ENCODE measurements around the gene CNOT9. TPM values are rescaled to one million over a fixed set of nuclear protein-coding genes. Genes with fewer than 3 reads are reported as not detected.

Gene CNOT9
- total RNA-seq, 2 donors from 2014 or later = 36.0 to 52.5 TPM

DNA sequence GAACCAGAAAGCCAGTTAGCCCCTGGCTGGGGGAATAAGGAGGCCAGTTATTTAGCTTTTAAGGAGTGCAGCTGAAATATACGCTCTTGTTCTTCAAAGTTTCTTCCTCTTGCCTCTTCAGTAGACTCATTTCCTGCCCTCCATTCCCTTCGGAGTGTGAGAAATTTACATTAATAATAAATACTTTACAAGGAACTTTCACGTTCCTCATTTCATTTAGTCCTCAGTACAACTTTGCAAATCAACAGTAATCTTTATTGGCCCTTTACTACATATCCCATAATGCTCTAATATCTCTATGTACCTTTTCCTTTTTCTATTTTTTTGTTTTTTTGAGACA, 54.7 kb downstream of the CNOT9 start:
- DNase-seq = no peak
- H3K36me3 ChIP-seq = no peaks in the 10 kb centered on the region
- no peaks in the 10 kb centered on the region for H3K27me3 ChIP-seq
- no peaks in the 10 kb centered on the region for H3K9me3 ChIP-seq
- TF ChIP-seq, protein P1, sequence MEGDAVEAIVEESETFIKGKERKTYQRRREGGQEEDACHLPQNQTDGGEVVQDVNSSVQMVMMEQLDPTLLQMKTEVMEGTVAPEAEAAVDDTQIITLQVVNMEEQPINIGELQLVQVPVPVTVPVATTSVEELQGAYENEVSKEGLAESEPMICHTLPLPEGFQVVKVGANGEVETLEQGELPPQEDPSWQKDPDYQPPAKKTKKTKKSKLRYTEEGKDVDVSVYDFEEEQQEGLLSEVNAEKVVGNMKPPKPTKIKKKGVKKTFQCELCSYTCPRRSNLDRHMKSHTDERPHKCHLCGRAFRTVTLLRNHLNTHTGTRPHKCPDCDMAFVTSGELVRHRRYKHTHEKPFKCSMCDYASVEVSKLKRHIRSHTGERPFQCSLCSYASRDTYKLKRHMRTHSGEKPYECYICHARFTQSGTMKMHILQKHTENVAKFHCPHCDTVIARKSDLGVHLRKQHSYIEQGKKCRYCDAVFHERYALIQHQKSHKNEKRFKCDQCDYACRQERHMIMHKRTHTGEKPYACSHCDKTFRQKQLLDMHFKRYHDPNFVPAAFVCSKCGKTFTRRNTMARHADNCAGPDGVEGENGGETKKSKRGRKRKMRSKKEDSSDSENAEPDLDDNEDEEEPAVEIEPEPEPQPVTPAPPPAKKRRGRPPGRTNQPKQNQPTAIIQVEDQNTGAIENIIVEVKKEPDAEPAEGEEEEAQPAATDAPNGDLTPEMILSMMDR (IDR thresholded peaks at IDR 0.05) = no peak
- no peak overlapping the region for H3K27ac ChIP-seq
- H3K4me1 ChIP-seq = no peaks in the 10 kb centered on the region
- no peak overlapping the region for H3K9ac ChIP-seq (ENCODE audit: low read depth in 2 of 2, low read length in 2 of 2)
- intact Hi-C loops (cut with DNase I) = no loop called here
- no peak overlapping the region for H3K4me3 ChIP-seq

- H3K27ac ChIP-seq = no peak overlapping the region
- TF ChIP-seq, protein P1 (IDR thresholded peaks at IDR 0.05) = no peak
- no peak overlapping the region for H3K9ac ChIP-seq (ENCODE audit: low read depth in 2 of 2, low read length in 2 of 2)
- intact Hi-C loops (cut with DNase I) = no loop called here
- DNase-seq = no peak
- H3K4me3 ChIP-seq = no peak overlapping the region
- no peaks in the 10 kb centered on the region for H3K4me1 ChIP-seq
- H3K27me3 ChIP-seq = no peaks in the 10 kb centered on the region
- no peaks in the 10 kb centered on the region for H3K9me3 ChIP-seq
- H3K36me3 ChIP-seq = no peaks in the 10 kb centered on the region
Measured at GRCh38 chr2:218626369-218626768, 57.7 kb downstream of the CNOT9 start.

DNA sequence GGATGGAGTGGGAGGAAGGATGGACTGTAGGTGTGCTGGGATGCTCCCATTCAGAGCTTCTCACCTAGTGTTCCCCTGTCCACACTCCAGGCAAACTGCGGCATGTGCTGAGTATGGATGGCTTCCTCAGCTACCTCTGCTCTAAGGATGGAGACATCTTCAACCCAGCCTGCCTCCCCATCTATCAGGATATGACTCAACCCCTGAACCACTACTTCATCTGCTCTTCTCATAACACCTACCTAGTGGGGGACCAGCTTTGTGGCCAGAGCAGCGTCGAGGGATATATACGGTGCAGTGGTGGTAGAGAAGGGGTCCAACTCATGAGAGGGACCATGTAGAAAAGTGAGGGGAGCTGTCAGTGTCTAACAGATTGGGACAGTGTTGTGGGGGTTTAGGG, 59.3 kb downstream of the CNOT9 start:
- Histone ChIP-seq H3K9ac (ENCODE audit: low read depth in 2 of 2, low read length in 2 of 2) (no peak overlapping the region), H3K4me1 (no peaks in the 10 kb centered on the region), H3K36me3 (no peaks in the 10 kb centered on the region), H3K4me3 (no peak overlapping the region), H3K27me3 (no peaks in the 10 kb centered on the region), H3K27ac (no peak overlapping the region), H3K9me3 (no peaks in the 10 kb centered on the region)
- intact Hi-C loops (cut with DNase I) = no loop called here
- DNase-seq = no peak
- TF ChIP-seq, protein P1 (IDR thresholded peaks at IDR 0.05) = no peak

GRCh38 chr2:218631837-218632236, 63.2 kb downstream of the CNOT9 start:
- no peak overlapping the region for H3K9ac ChIP-seq (ENCODE audit: low read depth in 2 of 2, low read length in 2 of 2)
- no peaks in the 10 kb centered on the region for H3K9me3 ChIP-seq
- DNase-seq = no peak
- no peaks in the 10 kb centered on the region for H3K27me3 ChIP-seq
- no peaks in the 10 kb centered on the region for H3K36me3 ChIP-seq
- H3K4me1 ChIP-seq = no peaks in the 10 kb centered on the region
- H3K27ac ChIP-seq = no peak overlapping the region
- intact Hi-C loops (cut with DNase I) = no loop called here
- TF ChIP-seq, protein P1 (IDR thresholded peaks at IDR 0.05) = no peak
- H3K4me3 ChIP-seq = no peak overlapping the region

DNA sequence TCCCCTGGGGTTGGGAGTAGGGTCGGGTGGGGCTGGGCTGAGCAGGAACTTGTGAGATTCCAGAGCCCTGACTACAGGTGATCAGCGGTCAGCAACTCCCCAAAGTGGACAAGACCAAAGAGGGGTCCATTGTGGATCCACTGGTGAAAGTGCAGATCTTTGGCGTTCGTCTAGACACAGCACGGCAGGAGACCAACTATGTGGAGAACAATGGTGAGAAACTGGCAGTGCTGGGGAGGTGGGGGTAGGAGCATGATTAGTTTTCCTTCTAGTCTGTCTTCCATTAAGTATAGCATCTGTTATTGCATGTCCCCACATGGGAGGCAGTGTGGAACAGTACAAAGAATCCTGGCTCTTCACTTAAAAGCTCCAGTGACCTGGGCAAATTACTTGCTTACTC, 67.1 kb downstream of the CNOT9 start:
- Histone ChIP-seq H3K36me3 (peaks cover 11% of the 10 kb centered on the region), H3K4me3 (no peak overlapping the region), H3K27me3 (no peaks in the 10 kb centered on the region), H3K9ac (ENCODE audit: low read depth in 2 of 2, low read length in 2 of 2) (no peak overlapping the region), H3K27ac (no peak overlapping the region), H3K9me3 (no peaks in the 10 kb centered on the region), H3K4me1 (no peaks in the 10 kb centered on the region)
- intact Hi-C loops (cut with DNase I) = no loop called here
- TF ChIP-seq, protein P1 (IDR thresholded peaks at IDR 0.05) = no peak
- DNase-seq = no peak

DNA sequence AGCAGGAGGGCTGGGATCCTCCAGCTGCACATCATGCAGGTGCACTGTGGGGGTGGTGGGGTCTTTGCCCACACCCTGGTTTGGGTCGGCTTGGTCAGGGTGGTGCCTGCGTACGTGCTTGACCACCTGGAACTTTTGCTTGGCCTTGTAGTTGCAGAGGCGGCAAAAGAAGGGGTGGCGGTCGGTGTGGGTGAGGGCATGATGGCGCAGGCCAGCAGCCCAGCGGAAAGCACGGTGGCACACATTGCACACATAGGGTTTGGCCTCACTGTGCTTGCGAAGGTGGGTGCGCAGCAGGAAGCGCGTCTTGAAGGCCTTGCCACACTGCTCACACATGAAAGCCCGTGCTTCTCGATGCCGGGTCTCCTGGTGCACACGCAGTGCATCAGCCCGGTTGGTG, 69.7 kb downstream of the CNOT9 start:
- H3K27ac ChIP-seq = no peak overlapping the region
- H3K4me3 ChIP-seq = no peak overlapping the region
- no peaks in the 10 kb centered on the region for H3K27me3 ChIP-seq
- H3K36me3 ChIP-seq = peaks cover 11% of the 10 kb centered on the region
- TF ChIP-seq, protein P1 (IDR thresholded peaks at IDR 0.05) = no peak
- intact Hi-C loops (cut with DNase I) = no loop called here
- no peaks in the 10 kb centered on the region for H3K4me1 ChIP-seq
- H3K9me3 ChIP-seq = no peaks in the 10 kb centered on the region
- no peak for DNase-seq
- H3K9ac ChIP-seq (ENCODE audit: low read depth in 2 of 2, low read length in 2 of 2) = no peak overlapping the region
